T-cell (primary cell): ENCODE measurements around the gene KCNAB2. TPM values are rescaled to one million over a fixed set of nuclear protein-coding genes. Genes with fewer than 3 reads are reported as not detected.
A peak's percentile ranks its signal among the peaks of the same experiment; 100 is the strongest.
"Not testable (repeated sequence)": the region's sequence is repeated elsewhere in the genome, so short reads cannot be mapped to it uniquely, and the experiment has no call there.

Experiments
- ATAC-seq, 4 experiments: fragments of 200-7000 bp in 3 of 4; fragments of 150-1000 bp in 1 of 4; cut with Tn5 transposase; replicated peaks in 1 of 4; 1 replicate in 3 of 4; 2 replicates in 1 of 4; pipeline ENCODE4 v1.10.0; 2021; ENCODE audit warnings: moderate library complexity in 3 of 4, mild to moderate bottlenecking in 2 of 4, moderate number of reproducible peaks in 1 of 4
- CTCF ChIA-PET, 2 donors: fragments of 300-600 bp; sonication (Branson Sonifier 250); formaldehyde crosslinking; loops; one replicate each; lab custom pipeline; 2022; ENCODE audit warnings: antibody characterized with exemption in 2 of 2; lab: Charles Lee
- POLR2A ChIA-PET, 2 donors: fragments of 300-600 bp; sonication (Branson Sonifier 250); formaldehyde crosslinking; loops; one replicate each; lab custom pipeline; 2022; ENCODE audit warnings: antibody characterized with exemption in 2 of 2; lab: Charles Lee
- DNase-seq, 35 experiments: peaks; one replicate each; pipeline versions ENCODE4 v3.0.0 to v3.0.0-alpha.2; 2013 to 2023
- H3K27ac ChIP-seq: one replicate; pipeline ENCODE4 v1.5.1; 2013; ENCODE audit warnings: low read length
- H3K27me3 ChIP-seq, 2 experiments: replicated peaks in 1 of 2; 1 replicate in 1 of 2; 2 replicates in 1 of 2; pipeline versions ENCODE4 v1.6.1 to v1.7.0; 2013; ENCODE audit warnings: low read length in 1 of 2, mixed read lengths in 1 of 2; ENCODE audit not compliant: control insufficient read depth in 2 of 2, insufficient read depth in 2 of 2; ENCODE audit errors: extremely low read depth in 1 of 2
- H3K36me3 ChIP-seq, 2 donors: 1 replicate in 1 of 2; 2 replicates in 1 of 2; pipeline versions ENCODE4 v1.6.1 to v1.7.0; 2013; ENCODE audit warnings: low read length in 1 of 2; ENCODE audit not compliant: control insufficient read depth in 2 of 2, insufficient read depth in 1 of 2; ENCODE audit errors: extremely low read depth in 1 of 2
- H3K4me1 ChIP-seq, 2 experiments: 1 replicate in 1 of 2; 2 replicates in 1 of 2; pipeline versions ENCODE4 v1.6.1 to v1.7.0; 2013; ENCODE audit warnings: low read length in 2 of 2, mixed read lengths in 1 of 2; ENCODE audit not compliant: insufficient read depth in 2 of 2, control insufficient read depth in 1 of 2; ENCODE audit errors: extremely low read depth in 1 of 2
- H3K4me3 ChIP-seq, 2 donors: 1 replicate in 1 of 2; 2 replicates in 1 of 2; pipeline versions ENCODE4 v1.5.1 to v1.7.0; 2013; ENCODE audit warnings: mild to moderate bottlenecking in 2 of 2, low read length in 1 of 2, moderate library complexity in 1 of 2; ENCODE audit not compliant: control insufficient read depth in 1 of 2; ENCODE audit errors: extremely low read depth in 1 of 2
- H3K9me3 ChIP-seq: 2 replicates; pipeline ENCODE4 v1.7.0; 2013
- H3K27ac Mint-ChIP-seq, 2 donors: one replicate each; pipeline ENCODE4 v1.8.0; 2020 to 2021; ENCODE audit warnings: mild to moderate bottlenecking in 2 of 2, mixed read lengths in 2 of 2
- H3K27me3 Mint-ChIP-seq, 2 donors: one replicate each; pipeline ENCODE4 v1.8.0; 2021 to 2022; ENCODE audit warnings: mixed read lengths in 2 of 2
- H3K36me3 Mint-ChIP-seq: one replicate; pipeline ENCODE4 v1.8.0; 2021; ENCODE audit warnings: mixed read lengths
- H3K4me1 Mint-ChIP-seq, 3 donors: one replicate each; pipeline ENCODE4 v1.8.0; 2020 to 2022; ENCODE audit warnings: mixed read lengths in 3 of 3, mild to moderate bottlenecking in 1 of 3
- H3K4me3 Mint-ChIP-seq, 3 donors: one replicate each; pipeline ENCODE4 v1.8.0; 2020 to 2022; ENCODE audit warnings: mild to moderate bottlenecking in 3 of 3, mixed read lengths in 3 of 3, moderate library complexity in 3 of 3
- H3K9me3 Mint-ChIP-seq, 3 donors: one replicate each; pipeline ENCODE4 v1.8.0; 2020 to 2022; ENCODE audit warnings: mixed read lengths in 3 of 3
- WGBS: methylation state at CpG from one replicate; pipeline ENCODE4 v1.1.5; 2013; ENCODE audit warnings: missing lambda C conversion rate; ENCODE audit not compliant: insufficient coverage; 5-methylcytosine and 5-hydroxymethylcytosine counted together
- total RNA-seq, 35 experiments: library from RNA in 6 of 35; stranded (reverse) in 6 of 35; fragments of 120-200 nt in 1 of 35; gene quantifications; one replicate each; pipeline versions ENCODE4 v1.2.1 to v1.2.4 and lab custom pipeline; 2013 to 2026

The KCNAB2 gene
- total RNA-seq, 5 donors from 2014 or later (not counting 1 experiment from before 2014, with no cell fraction given) = 181 to 270 (median 252) TPM

GRCh38 chr1:6056572-6056948 is 10.9 kb downstream of the KCNAB2 start:
- peak in 1 of 4 experiments; percentile 12 for ATAC-seq
- no peaks in the 10 kb centered on the region for H3K9me3 ChIP-seq
- WGBS = 96% methylated on average over 8 of the region's 8 CpGs
- Mint-ChIP-seq H3K4me3 (no peak overlapping the region), H3K36me3 (peaks cover 19% of the 10 kb centered on the region), H3K27ac (no peak overlapping the region), H3K4me1 (peaks cover 21 to 23% (median 21%) of the 10 kb centered on the region in 3 donors), H3K9me3 (no peaks in the 10 kb centered on the region), H3K27me3 (no peaks in the 10 kb centered on the region)
- H3K27ac ChIP-seq = no peak overlapping the region
- no peaks in the 10 kb centered on the region for H3K4me1 ChIP-seq
- H3K27me3 ChIP-seq = no peaks in the 10 kb centered on the region
- ChIA-PET POLR2A (no interaction called here), CTCF (no interaction called here)
- H3K4me3 ChIP-seq = no peak overlapping the region
- peaks cover 4 to 43% of the 10 kb centered on the region in 2 donors for H3K36me3 ChIP-seq
- DNase-seq = no peak

- H3K4me1 Mint-ChIP-seq = peaks cover 21 to 23% (median 21%) of the 10 kb centered on the region in 3 donors
- 98% methylated on average over 9 of the region's 9 CpGs for WGBS
- ChIA-PET CTCF (no interaction called here), POLR2A (no interaction called here)
- no peaks in the 10 kb centered on the region for H3K9me3 ChIP-seq
- H3K27me3 ChIP-seq = no peaks in the 10 kb centered on the region
- H3K4me3 ChIP-seq = no peak overlapping the region
- H3K4me1 ChIP-seq = no peaks in the 10 kb centered on the region
- H3K27ac Mint-ChIP-seq = no peak overlapping the region
- no peak overlapping the region for H3K27ac ChIP-seq
- no peak for DNase-seq
- H3K9me3 Mint-ChIP-seq = no peaks in the 10 kb centered on the region
- no peak for ATAC-seq
- peaks cover 4 to 43% of the 10 kb centered on the region in 2 donors for H3K36me3 ChIP-seq
- peaks cover 20% of the 10 kb centered on the region for H3K36me3 Mint-ChIP-seq
- no peak overlapping the region for H3K4me3 Mint-ChIP-seq
- no peaks in the 10 kb centered on the region for H3K27me3 Mint-ChIP-seq
These were observed 11.6 kb downstream of the KCNAB2 start for GRCh38 chr1:6057170-6057845.

GRCh38 chr1:6059866-6060265 is 14.2 kb downstream of the KCNAB2 start:
- Histone ChIP-seq H3K4me3 (no peak overlapping the region), H3K9me3 (no peaks in the 10 kb centered on the region), H3K27me3 (no peaks in the 10 kb centered on the region), H3K27ac (no peak overlapping the region), H3K36me3 (peaks cover 4 to 36% of the 10 kb centered on the region in 2 donors), H3K4me1 (peaks cover 0 to 2% of the 10 kb centered on the region in 2 experiments)
- DNase-seq (no peak), ATAC-seq (no peak)
- Mint-ChIP-seq H3K9me3 (no peaks in the 10 kb centered on the region), H3K27ac (no peak overlapping the region), H3K27me3 (no peaks in the 10 kb centered on the region), H3K4me1 (peaks cover 16 to 25% (median 19%) of the 10 kb centered on the region in 3 donors), H3K4me3 (no peak overlapping the region), H3K36me3 (peaks cover 16% of the 10 kb centered on the region)
- ChIA-PET CTCF (no interaction called here), POLR2A (no interaction called here)
- 97% methylated on average over 9 of the region's 9 CpGs for WGBS

DNA sequence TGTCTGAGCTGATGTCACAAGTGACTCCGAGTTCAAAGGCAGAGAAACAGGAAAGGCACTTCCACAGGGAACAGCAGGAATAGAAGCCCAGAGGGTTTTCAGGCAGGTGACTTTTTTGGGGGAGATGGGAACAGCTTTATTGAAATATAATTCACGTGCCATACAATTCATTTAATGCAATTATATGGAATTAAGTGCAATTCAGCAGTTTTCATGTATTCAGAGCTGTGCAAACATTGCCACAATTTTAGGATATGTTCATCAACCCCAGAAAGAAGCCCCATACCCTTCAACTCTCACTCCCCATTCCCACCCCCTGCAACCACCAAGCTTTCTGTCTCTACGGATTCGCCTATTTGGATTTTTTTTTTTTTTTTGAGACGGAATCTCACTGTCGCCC is 17.0 kb downstream of the KCNAB2 start:
- no peak overlapping the region for H3K4me3 ChIP-seq
- no peaks in the 10 kb centered on the region for H3K9me3 ChIP-seq
- peaks cover 3 to 42% of the 10 kb centered on the region in 2 donors for H3K36me3 ChIP-seq
- Mint-ChIP-seq H3K27me3 (no peaks in the 10 kb centered on the region), H3K4me1 (peaks cover 6 to 22% (median 15%) of the 10 kb centered on the region in 3 donors), H3K4me3 (no peak overlapping the region), H3K36me3 (peaks cover 20% of the 10 kb centered on the region), H3K27ac (no peak overlapping the region), H3K9me3 (no peaks in the 10 kb centered on the region)
- H3K27me3 ChIP-seq = no peaks in the 10 kb centered on the region
- ATAC-seq = no peak
- DNase-seq = no peak
- POLR2A ChIA-PET = no interaction called here
- 100% methylated on average over 4 of the region's 6 CpGs for WGBS
- peaks cover 0 to 8% of the 10 kb centered on the region in 2 experiments for H3K4me1 ChIP-seq
- H3K27ac ChIP-seq = no peak overlapping the region
- CTCF ChIA-PET = interaction anchor here in 1 of 2 donors (0.6 kb wide), 1 partner anchor 1003 kb away, joined by 4 read pairs; no protein-coding TSS in a partner anchor

- ATAC-seq, H3K4me1 ChIP-seq, H3K27ac ChIP-seq, H3K4me3 ChIP-seq, CTCF ChIA-PET, H3K27me3 Mint-ChIP-seq, H3K4me3 Mint-ChIP-seq, H3K27ac Mint-ChIP-seq, POLR2A ChIA-PET, H3K9me3 Mint-ChIP-seq, DNase-seq, H3K27me3 ChIP-seq, H3K9me3 ChIP-seq: not testable (repeated sequence)
- peaks cover 6 to 42% of the 10 kb centered on the region in 2 donors for H3K36me3 ChIP-seq
- H3K36me3 Mint-ChIP-seq = peaks cover 20% of the 10 kb centered on the region
- peaks cover 6 to 19% (median 13%) of the 10 kb centered on the region in 3 donors for H3K4me1 Mint-ChIP-seq
- 89% methylated on average over 4 of the region's 7 CpGs for WGBS
These were observed 17.9 kb downstream of the KCNAB2 start for GRCh38 chr1:6063532-6064053.

DNA sequence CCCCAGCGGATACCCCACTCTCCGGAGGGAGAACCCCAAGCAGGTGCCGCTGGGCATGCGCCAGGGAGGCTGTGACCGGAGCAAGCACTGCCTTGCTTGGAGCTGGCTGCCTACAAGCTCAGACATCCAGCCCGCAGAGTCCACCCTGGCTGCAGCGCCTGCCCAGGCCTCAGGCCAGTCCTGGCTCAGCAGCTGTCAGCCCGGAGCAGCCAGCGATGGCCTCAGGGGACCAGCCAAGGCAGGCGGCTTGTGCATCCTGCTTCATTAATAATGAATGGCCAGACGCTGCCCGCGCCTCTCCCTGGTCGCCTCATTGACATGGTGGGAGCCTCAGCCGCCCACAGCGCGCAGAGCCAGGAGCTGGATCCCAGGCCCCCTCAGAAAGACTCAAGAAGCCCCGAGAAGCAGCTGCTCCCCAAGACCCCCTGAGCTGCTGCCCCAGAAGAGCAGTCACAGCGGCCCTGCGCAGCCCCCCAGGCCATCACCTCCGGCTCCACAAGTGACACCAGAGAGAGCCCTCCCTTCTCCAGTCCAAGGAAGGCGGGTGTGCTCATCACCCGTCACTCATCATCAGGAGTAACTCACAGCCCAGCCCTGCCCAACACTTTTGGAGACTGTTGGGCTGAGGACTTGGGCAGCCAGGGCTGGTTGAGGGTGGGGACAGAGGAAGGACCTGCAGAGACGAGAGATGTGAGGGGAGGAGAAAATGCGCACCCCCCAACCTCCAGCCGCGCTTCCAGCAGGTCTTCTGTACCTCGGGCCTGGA is 19.6 kb downstream of the KCNAB2 start:
- DNase-seq (no peak), ATAC-seq (no peak)
- no peaks in the 10 kb centered on the region for H3K27me3 ChIP-seq
- H3K27me3 Mint-ChIP-seq = no peaks in the 10 kb centered on the region
- ChIA-PET CTCF (no interaction called here), POLR2A (interaction anchor here in 1 of 2 donors (0.5 to 0.6 kb wide), 2 partner anchors 10 to 12 kb away, joined by 3 read pairs; no protein-coding TSS in a partner anchor)
- H3K27ac Mint-ChIP-seq = no peak overlapping the region
- H3K36me3 Mint-ChIP-seq = peaks cover 18% of the 10 kb centered on the region
- no peaks in the 10 kb centered on the region for H3K9me3 ChIP-seq
- H3K4me3 Mint-ChIP-seq = no peak overlapping the region
- H3K9me3 Mint-ChIP-seq = no peaks in the 10 kb centered on the region
- whole genome bisulfite sequencing = 98% methylated on average over 24 of the region's 28 CpGs
- H3K4me3 ChIP-seq = no peak overlapping the region
- H3K4me1 Mint-ChIP-seq = peaks cover 0 to 23% (median 10%) of the 10 kb centered on the region in 3 donors
- no peak overlapping the region for H3K27ac ChIP-seq
- peaks cover 6 to 39% of the 10 kb centered on the region in 2 donors for H3K36me3 ChIP-seq
- H3K4me1 ChIP-seq = peaks cover 0 to 8% of the 10 kb centered on the region in 2 experiments
